Body of pancreas (tissue), 4 donors: Measurements from ENCODE around the gene HTR6. TPM values are rescaled to one million over a fixed set of nuclear protein-coding genes. Genes with fewer than 3 reads are reported as not detected.

Experiments
- ATAC-seq: fragments of 150-250 bp; one replicate; pipeline ENCODE4 v1.9.1; 2016
- DNase-seq, 4 donors: peaks; one replicate each; pipeline ENCODE4 v3.0.0-alpha.2; 2019
- H3K27ac ChIP-seq, 4 donors: fragments of 200-600 bp; sonication (generic); 1 replicate in 3 of 4; 2 replicates in 1 of 4; pipeline versions ENCODE4 v1.5.1 to v1.6.1; 2016 to 2019; ENCODE audit warnings: mild to moderate bottlenecking in 1 of 4, mixed read lengths in 1 of 4, moderate library complexity in 1 of 4
- H3K27me3 ChIP-seq, 2 donors: fragments of 200-600 bp; sonication (generic); one replicate each; pipeline ENCODE4 v1.6.0; 2016; ENCODE audit warnings: mild to moderate bottlenecking in 1 of 2
- H3K36me3 ChIP-seq, 2 donors: fragments of 200-600 bp; sonication (generic); replicated peaks in 1 of 2; 2 replicates each; pipeline ENCODE4 v1.5.1; 2016; ENCODE audit warnings: low read depth in 2 of 2; ENCODE audit not compliant: insufficient read depth in 1 of 2
- H3K4me1 ChIP-seq: fragments of 200-600 bp; sonication (generic); one replicate; pipeline ENCODE4 v1.6.0; 2016
- H3K4me3 ChIP-seq, 2 donors: fragments of 200-600 bp; sonication (generic); 1 replicate in 1 of 2; 2 replicates in 1 of 2; pipeline ENCODE4 v1.5.1; 2016 to 2019
- H3K9me3 ChIP-seq, 3 donors: fragments of 200-600 bp; sonication (generic); 1 replicate in 2 of 3; 2 replicates in 1 of 3; pipeline ENCODE4 v1.5.1; 2016
- CTCF ChIP-seq, 7 experiments: fragments of 450-650 bp in 4 of 7; fragments of 200-600 bp in 3 of 7; sonication (generic) in 3 of 7; IDR thresholded peaks; one replicate each; pipeline ENCODE4 v1.5.1; 2016 to 2019; ENCODE audit warnings: antibody characterized with exemption in 7 of 7
- POLR2A ChIP-seq, 3 donors: fragments of 450-650 bp; IDR thresholded peaks; one replicate each; pipeline ENCODE4 v1.6.1; 2016; ENCODE audit warnings: antibody characterized with exemption in 3 of 3, mild to moderate bottlenecking in 2 of 3
- WGBS, 2 donors: methylation state at CpG; one replicate each; pipeline ENCODE4 v1.1.5; 2017; 5-methylcytosine and 5-hydroxymethylcytosine counted together
- intact Hi-C: fragments of 100-400 bp; cut with DNase I; formaldehyde crosslinking; loops from one replicate; pipeline ENCODE4 v1.15.1; 2023
- total RNA-seq, 2 donors: library from RNA; depleted of rRNA; stranded (reverse); fragments of >200 nt; gene quantifications; one replicate each; pipeline ENCODE4 v1.1.0, GENCODE V29; 2016

The HTR6 gene
- total RNA-seq, 2 donors from 2014 or later, result not detected

GRCh38 chr1:19654386-19654785 lies 10.3 kb upstream of the HTR6 start:
- TF ChIP-seq CTCF (IDR thresholded peaks at IDR 0.05), result no peak
- TF ChIP-seq POLR2A (IDR thresholded peaks at IDR 0.05), result no peak
- ATAC-seq, result no peak
- Histone ChIP-seq H3K4me1 (peaks cover 8% of the 10 kb centered on the region), H3K9me3 (no peaks in the 10 kb centered on the region), H3K4me3 (no peak overlapping the region), H3K27ac (no peak overlapping the region), H3K36me3 (no peaks in the 10 kb centered on the region), H3K27me3 (no peaks in the 10 kb centered on the region)
- whole genome bisulfite sequencing, 2 donors, result 75 to 80% methylated on average over 5 of the region's 5 CpGs
- intact Hi-C loops, result loop anchor here (5.0 kb wide), 2 partner anchors 262 to 312 kb away; no protein-coding TSS in a partner anchor
- DNase-seq, result no peak

DNA sequence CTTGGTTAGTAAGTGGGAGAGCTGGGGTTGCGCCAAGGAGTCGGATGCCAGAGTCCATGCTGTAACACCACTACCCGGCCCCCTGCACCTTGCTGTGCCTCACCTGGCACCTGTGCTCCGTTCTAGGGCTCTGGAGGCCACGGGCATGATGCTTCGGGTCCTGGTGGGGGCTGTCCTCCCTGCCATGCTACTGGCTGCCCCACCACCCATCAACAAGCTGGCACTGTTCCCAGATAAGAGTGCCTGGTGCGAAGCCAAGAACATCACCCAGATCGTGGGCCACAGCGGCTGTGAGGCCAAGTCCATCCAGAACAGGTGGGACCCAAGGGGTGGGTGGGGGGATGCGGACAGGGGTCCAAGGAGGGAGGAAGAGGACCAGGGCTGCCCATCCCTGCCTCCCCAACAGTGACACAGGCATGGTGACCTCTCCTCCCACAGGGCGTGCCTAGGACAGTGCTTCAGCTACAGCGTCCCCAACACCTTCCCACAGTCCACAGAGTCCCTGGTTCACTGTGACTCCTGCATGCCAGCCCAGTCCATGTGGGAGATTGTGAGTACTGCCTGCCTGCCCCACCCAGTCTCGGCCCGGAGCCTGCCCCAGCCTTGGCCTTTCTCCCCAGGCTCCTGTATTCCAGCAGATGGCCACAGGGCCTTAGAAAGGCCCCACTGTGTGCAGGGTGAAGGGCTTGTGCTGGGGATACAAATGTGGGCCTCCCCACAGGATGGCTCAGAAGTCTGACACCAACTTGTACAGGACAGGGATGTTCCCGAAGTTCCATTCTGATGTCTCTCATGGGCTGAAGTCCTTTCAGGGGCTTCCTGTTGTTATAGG lies 9.6 kb upstream of the HTR6 start:
- no peak for ATAC-seq

GRCh38 chr1:19655718-19656080 lies 9.0 kb upstream of the HTR6 start:
- no peak overlapping the region for H3K4me3 ChIP-seq
- WGBS, 2 donors, result 78 to 80% methylated on average over 8 of the region's 8 CpGs
- no peak for DNase-seq
- H3K4me1 ChIP-seq, result peaks cover 6% of the 10 kb centered on the region
- intact Hi-C loops, result no loop called here
- no peaks in the 10 kb centered on the region for H3K27me3 ChIP-seq
- TF ChIP-seq CTCF (IDR thresholded peaks at IDR 0.05) (no peak), POLR2A (IDR thresholded peaks at IDR 0.05) (no peak)
- no peaks in the 10 kb centered on the region for H3K9me3 ChIP-seq
- no peaks in the 10 kb centered on the region for H3K36me3 ChIP-seq
- H3K27ac ChIP-seq, result no peak overlapping the region
- no peak for ATAC-seq

More for the DNA sequence above, 9.6 kb upstream of the HTR6 start:
- Histone ChIP-seq H3K4me3 (no peak overlapping the region), H3K27me3 (no peaks in the 10 kb centered on the region), H3K36me3 (no peaks in the 10 kb centered on the region), H3K27ac (no peak overlapping the region), H3K4me1 (peaks cover 8% of the 10 kb centered on the region), H3K9me3 (no peaks in the 10 kb centered on the region)
- TF ChIP-seq POLR2A (IDR thresholded peaks at IDR 0.05) (no peak), CTCF (IDR thresholded peaks at IDR 0.05) (no peak)
- WGBS, 2 donors, result 43 to 70% methylated on average over 2 to 15 of the region's 15 CpGs
- DNase-seq, result no peak
- intact Hi-C loops, result loop anchor here (5.0 kb wide), 2 partner anchors 263 to 313 kb away; no protein-coding TSS in a partner anchor

GRCh38 chr1:19656134-19656779 lies 8.4 kb upstream of the HTR6 start:
- no peak for ATAC-seq
- peaks cover under 1% of the 10 kb centered on the region for H3K4me1 ChIP-seq
- H3K36me3 ChIP-seq, result no peaks in the 10 kb centered on the region
- H3K27ac ChIP-seq, result no peak overlapping the region
- no peak for TF ChIP-seq POLR2A (IDR thresholded peaks at IDR 0.05)
- H3K27me3 ChIP-seq, result no peaks in the 10 kb centered on the region
- no peak for DNase-seq
- H3K4me3 ChIP-seq, result no peak overlapping the region
- intact Hi-C loops, result no loop called here
- no peaks in the 10 kb centered on the region for H3K9me3 ChIP-seq
- 88% methylated on average over 9 of the region's 9 CpGs for WGBS, 2 donors

GRCh38 chr1:19656780-19657466 lies 7.8 kb upstream of the HTR6 start:
- 66 to 70% methylated on average over 10 to 12 of the region's 15 CpGs for WGBS, 2 donors
- Histone ChIP-seq H3K9me3 (no peaks in the 10 kb centered on the region), H3K27me3 (no peaks in the 10 kb centered on the region), H3K4me1 (no peaks in the 10 kb centered on the region), H3K36me3 (no peaks in the 10 kb centered on the region), H3K27ac (no peak overlapping the region), H3K4me3 (no peak overlapping the region)
- TF ChIP-seq CTCF (IDR thresholded peaks at IDR 0.05) (no peak), POLR2A (IDR thresholded peaks at IDR 0.05) (no peak)
- intact Hi-C loops, result no loop called here
- no peak for DNase-seq
- no peak for ATAC-seq
